CD14-positive monocyte (primary cell): Measurements from ENCODE around the gene POLDIP3. TPM values are rescaled to one million over a fixed set of nuclear protein-coding genes. Genes with fewer than 3 reads are reported as not detected.
A peak's percentile ranks its signal among the peaks of the same experiment; 100 is the strongest.

ENCODE experiments used
- DNase-seq, 3 donors: peaks; one replicate each; pipeline ENCODE4 v3.0.0-alpha.2; 2011 to 2022
- H2AFZ ChIP-seq: 2 replicates; pipeline ENCODE4 v1.6.0; 2012; ENCODE audit warnings: mild to moderate bottlenecking, low read depth, low read length, inconsistent platforms; ENCODE audit not compliant: insufficient read depth, poor library complexity, severe bottlenecking
- H3K27ac ChIP-seq, 2 donors: 1 replicate in 1 of 2; 2 replicates in 1 of 2; pipeline ENCODE4 v1.5.1; 2012 to 2013; ENCODE audit warnings: low read length in 2 of 2, control low read depth in 1 of 2, inconsistent platforms in 1 of 2, low read depth in 1 of 2, mild to moderate bottlenecking in 1 of 2
- H3K27me3 ChIP-seq, 2 donors: one replicate each; pipeline versions ENCODE4 v1.6.0 to v1.6.1; 2011 to 2013; ENCODE audit warnings: low read length in 2 of 2; ENCODE audit not compliant: control insufficient read depth in 2 of 2, insufficient read depth in 2 of 2
- H3K36me3 ChIP-seq, 2 donors: replicated peaks in 1 of 2; 1 replicate in 1 of 2; 2 replicates in 1 of 2; pipeline versions ENCODE4 v1.5.1 to v1.6.1; 2012 to 2013; ENCODE audit warnings: low read length in 2 of 2, control low read depth in 1 of 2, inconsistent platforms in 1 of 2, mild to moderate bottlenecking in 1 of 2; ENCODE audit not compliant: insufficient read depth in 2 of 2, control insufficient read depth in 1 of 2
- H3K4me1 ChIP-seq, 2 donors: 1 replicate in 1 of 2; 2 replicates in 1 of 2; pipeline versions ENCODE4 v1.5.1 to v1.6.1; 2012 to 2013; ENCODE audit warnings: low read length in 2 of 2, control low read depth in 1 of 2, inconsistent platforms in 1 of 2, mild to moderate bottlenecking in 1 of 2, moderate library complexity in 1 of 2; ENCODE audit not compliant: insufficient read depth in 2 of 2, control insufficient read depth in 1 of 2
- H3K4me2 ChIP-seq: replicated peaks from 2 replicates; pipeline ENCODE3; 2012; ENCODE audit warnings: low read length, moderate library complexity, mild to moderate bottlenecking; ENCODE audit not compliant: poor library complexity, severe bottlenecking; ENCODE audit errors: extremely low read depth
- H3K4me3 ChIP-seq, 3 experiments: fragments of 200-600 bp in 1 of 3; sonication (generic) in 1 of 3; replicated peaks in 1 of 3; 1 replicate in 2 of 3; 2 replicates in 1 of 3; pipeline ENCODE4 v1.5.1; 2011 to 2013; ENCODE audit warnings: low read length in 3 of 3, mild to moderate bottlenecking in 3 of 3, control low read depth in 2 of 3, low read depth in 2 of 3, inconsistent platforms in 1 of 3, moderate library complexity in 1 of 3
- H3K79me2 ChIP-seq: 2 replicates; pipeline ENCODE4 v1.6.0; 2012; ENCODE audit warnings: mild to moderate bottlenecking, control low read depth, inconsistent platforms, low read length, moderate library complexity; ENCODE audit not compliant: insufficient read depth
- H3K9ac ChIP-seq: 2 replicates; pipeline ENCODE4 v1.6.0; 2017; ENCODE audit warnings: low read length, mild to moderate bottlenecking; ENCODE audit not compliant: insufficient read depth, poor library complexity, severe bottlenecking
- H3K9me3 ChIP-seq, 2 donors: replicated peaks in 1 of 2; 1 replicate in 1 of 2; 2 replicates in 1 of 2; pipeline versions ENCODE4 v1.5.1 to v1.6.1; 2012 to 2013; ENCODE audit warnings: low read length in 2 of 2, control low read depth in 1 of 2; ENCODE audit not compliant: control insufficient read depth in 1 of 2, insufficient read depth in 1 of 2
- H4K20me1 ChIP-seq: 2 replicates; pipeline ENCODE4 v1.6.0; 2012; ENCODE audit warnings: mild to moderate bottlenecking, low read length, control low read depth, moderate library complexity; ENCODE audit not compliant: insufficient read depth
- H3K27ac Mint-ChIP-seq, 7 donors: one replicate each; pipeline ENCODE4 v1.8.0; 2020; ENCODE audit warnings: mild to moderate bottlenecking in 7 of 7, mixed read lengths in 7 of 7, moderate library complexity in 6 of 7, inconsistent platforms in 2 of 7
- H3K27me3 Mint-ChIP-seq, 3 donors: one replicate each; pipeline ENCODE4 v1.8.0; 2021 to 2022; ENCODE audit warnings: low read depth in 3 of 3, mild to moderate bottlenecking in 3 of 3, mixed read lengths in 3 of 3, moderate library complexity in 3 of 3, inconsistent platforms in 1 of 3
- H3K36me3 Mint-ChIP-seq, 2 donors: one replicate each; pipeline ENCODE4 v1.8.0; 2020; ENCODE audit warnings: mixed read lengths in 2 of 2, inconsistent platforms in 1 of 2, mild to moderate bottlenecking in 1 of 2
- H3K4me1 Mint-ChIP-seq: one replicate; pipeline ENCODE4 v1.8.0; 2020; ENCODE audit warnings: mild to moderate bottlenecking, mixed read lengths
- H3K4me3 Mint-ChIP-seq, 2 donors: one replicate each; pipeline ENCODE4 v1.8.0; 2020; ENCODE audit warnings: mild to moderate bottlenecking in 2 of 2, mixed read lengths in 2 of 2, moderate library complexity in 1 of 2
- H3K9me3 Mint-ChIP-seq, 7 donors: one replicate each; pipeline ENCODE4 v1.8.0; 2020 to 2022; ENCODE audit warnings: mixed read lengths in 7 of 7, mild to moderate bottlenecking in 6 of 7, moderate library complexity in 6 of 7, inconsistent platforms in 2 of 7
- CTCF ChIP-seq: fragments of 200-600 bp; IDR thresholded peaks from one replicate; pipeline ENCODE4 v1.8.0; 2022; ENCODE audit warnings: antibody characterized with exemption, mild to moderate bottlenecking
- WGBS: methylation state at CpG from one replicate; pipeline ENCODE4 v1.1.5; 2013; ENCODE audit warnings: missing lambda C conversion rate; ENCODE audit not compliant: insufficient coverage; 5-methylcytosine and 5-hydroxymethylcytosine counted together
- intact Hi-C, 2 donors: fragments of 100-400 bp; cut with micrococcal nuclease; formaldehyde crosslinking; loops; one replicate each; pipeline versions ENCODE4 v1.15.0 to v1.15.1; 2023
- polyA plus RNA-seq, 3 donors: library from polyadenylated mRNA; depleted of rRNA in 1 of 3; unstranded in 2 of 3; stranded (reverse) in 1 of 3; fragments of 300-500 nt in 2 of 3; fragments of >200 nt in 1 of 3; fragmentation: Illumina TruSeq in 2 of 3; gene quantifications; 1 replicate in 2 of 3; 2 replicates in 1 of 3; pipeline ENCODE4 v1.2.3, GENCODE V29; 2012 to 2021

Gene POLDIP3
- polyA plus RNA-seq, 3 donors, result 46.3 to 55.3 (median 53.8) TPM

GRCh38 chr22:42630901-42631602, 16.4 kb upstream of the POLDIP3 start:
- Mint-ChIP-seq H3K36me3 (peaks cover 70 to 100% of the 10 kb centered on the region in 2 donors), H3K9me3 (no peaks in the 10 kb centered on the region), H3K27ac (peak overlapping the region in 1 of 7 donors; percentile 26), H3K4me3 (no peak overlapping the region), H3K27me3 (peaks cover 0 to 3% (median 0%) of the 10 kb centered on the region in 3 donors), H3K4me1 (no peaks in the 10 kb centered on the region)
- intact Hi-C loops, result no loop called here
- no peaks in the 10 kb centered on the region for H3K79me2 ChIP-seq
- H4K20me1 ChIP-seq, result peaks cover 17% of the 10 kb centered on the region
- no peak overlapping the region for H2AFZ ChIP-seq
- 96% methylated on average over 28 of the region's 28 CpGs for WGBS
- H3K9ac ChIP-seq, result no peak overlapping the region
- no peaks in the 10 kb centered on the region for H3K4me1 ChIP-seq
- H3K36me3 ChIP-seq, result peaks cover 82 to 93% of the 10 kb centered on the region in 2 donors
- H3K9me3 ChIP-seq, result no peaks in the 10 kb centered on the region
- H3K4me3 ChIP-seq, result no peak overlapping the region
- H3K27me3 ChIP-seq, result no peaks in the 10 kb centered on the region
- no peak for TF ChIP-seq CTCF
- H3K4me2 ChIP-seq, result no peak overlapping the region
- no peak overlapping the region for H3K27ac ChIP-seq
- DNase-seq, result peak in 1 of 3 donors; percentile 2

GRCh38 chr22:42630211-42630610, 15.5 kb upstream of the POLDIP3 start:
- no peak overlapping the region for H3K27ac ChIP-seq
- H3K36me3 ChIP-seq, result peaks cover 79 to 90% of the 10 kb centered on the region in 2 donors
- no peak overlapping the region for H2AFZ ChIP-seq
- Mint-ChIP-seq H3K27ac (peak overlapping the region in 1 of 7 donors; percentile 66), H3K27me3 (no peaks in the 10 kb centered on the region), H3K4me3 (no peak overlapping the region), H3K36me3 (peaks cover 72 to 100% of the 10 kb centered on the region in 2 donors), H3K4me1 (no peaks in the 10 kb centered on the region), H3K9me3 (no peaks in the 10 kb centered on the region)
- no peak overlapping the region for H3K4me2 ChIP-seq
- no peaks in the 10 kb centered on the region for H3K9me3 ChIP-seq
- 98% methylated on average over 17 of the region's 18 CpGs for WGBS
- no peak for DNase-seq
- H3K4me1 ChIP-seq, result no peaks in the 10 kb centered on the region
- no peak for TF ChIP-seq CTCF
- H3K4me3 ChIP-seq, result no peak overlapping the region
- no peaks in the 10 kb centered on the region for H3K79me2 ChIP-seq
- H3K27me3 ChIP-seq, result no peaks in the 10 kb centered on the region
- peaks cover 12% of the 10 kb centered on the region for H4K20me1 ChIP-seq
- H3K9ac ChIP-seq, result no peak overlapping the region
- intact Hi-C loops, result no loop called here
